Stimulated activated CD4-positive, alpha-beta T cell treated with anti-CD3 and anti-CD28 coated beads, Interleukin-4, amount 100 ng/mL, for 48 hours (primary cell): ENCODE measurements around the gene FER.
"Not testable (repeated sequence)": the region's sequence is repeated elsewhere in the genome, so short reads cannot be mapped to it uniquely, and the experiment has no call there.

ENCODE experiments used
- DNase-seq, 2 donors: peaks; one replicate each; pipeline ENCODE4 v3.0.0-alpha.2; 2020; ENCODE audit warnings: low read depth in 2 of 2

Gene FER

DNA sequence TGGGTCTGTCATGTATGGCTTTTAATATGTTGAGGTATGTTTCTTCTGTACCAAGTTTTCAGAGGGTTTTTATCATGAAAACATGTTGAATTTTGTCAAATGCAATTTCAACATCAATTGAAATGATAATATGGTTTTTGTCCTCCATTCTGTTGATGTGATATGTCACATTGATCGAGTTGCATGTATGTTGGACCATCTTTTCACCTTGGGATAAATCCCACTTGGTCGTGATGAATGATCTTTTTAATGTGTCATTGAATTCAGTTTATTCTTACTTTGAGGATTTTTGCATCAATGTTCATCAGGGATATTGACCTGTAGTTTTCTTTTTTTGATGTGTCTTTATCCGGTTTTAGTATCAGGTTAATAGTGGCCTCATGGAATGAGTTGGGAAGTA is 373.5 kb downstream of the FER start:
- DNase-seq = no peak

DNA sequence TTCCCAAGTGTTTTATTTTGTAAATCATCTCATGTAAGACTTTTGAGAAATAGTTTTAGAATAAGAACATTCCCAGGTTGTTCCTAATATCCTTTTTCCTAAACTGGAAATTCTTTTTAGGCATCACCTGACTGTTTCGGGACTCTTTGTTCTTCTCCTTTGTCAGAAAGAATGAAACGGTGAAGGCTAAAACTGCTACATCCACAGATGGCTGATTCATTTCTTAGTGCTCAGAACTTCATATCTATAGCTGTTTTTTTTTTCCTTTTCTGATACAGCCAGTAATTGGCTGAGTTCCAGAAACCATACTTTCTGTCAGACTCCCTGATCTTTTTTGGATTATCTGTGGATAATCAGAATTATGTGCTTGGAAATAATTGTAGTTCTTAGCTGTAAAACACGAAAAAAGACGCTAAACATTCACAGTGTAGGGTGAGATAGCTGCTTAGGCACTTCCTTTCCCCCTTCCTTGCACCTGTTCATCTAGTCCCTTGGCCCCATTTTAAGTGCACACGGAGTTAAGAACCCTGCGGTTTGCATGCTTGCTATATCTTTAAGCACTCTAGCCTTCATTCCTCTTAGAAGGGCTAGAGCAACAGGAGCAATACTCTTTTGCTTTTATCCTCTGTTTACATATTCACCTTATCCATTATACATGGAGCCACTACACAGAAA is 378.2 kb downstream of the FER start:
- no peak for DNase-seq

DNA sequence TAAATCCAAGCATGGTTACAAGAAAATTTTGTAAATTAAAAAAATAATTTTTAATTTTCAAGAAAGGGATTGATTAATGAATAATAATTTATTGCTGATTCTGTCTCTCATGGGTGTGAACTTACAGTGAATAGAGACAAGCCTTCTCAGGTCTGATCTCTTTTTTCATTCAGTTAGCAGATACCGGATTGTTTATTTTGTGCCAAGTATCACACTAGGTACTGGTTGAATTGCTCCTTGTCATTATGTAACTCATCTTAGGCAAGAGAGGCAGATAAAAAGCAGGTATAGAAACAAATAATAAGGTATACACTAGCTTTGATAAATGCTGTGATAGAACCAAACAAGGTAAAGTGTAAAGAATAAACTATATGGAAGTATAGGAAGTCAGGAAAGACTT is 378.8 kb downstream of the FER start:
- DNase-seq = no peak

DNA sequence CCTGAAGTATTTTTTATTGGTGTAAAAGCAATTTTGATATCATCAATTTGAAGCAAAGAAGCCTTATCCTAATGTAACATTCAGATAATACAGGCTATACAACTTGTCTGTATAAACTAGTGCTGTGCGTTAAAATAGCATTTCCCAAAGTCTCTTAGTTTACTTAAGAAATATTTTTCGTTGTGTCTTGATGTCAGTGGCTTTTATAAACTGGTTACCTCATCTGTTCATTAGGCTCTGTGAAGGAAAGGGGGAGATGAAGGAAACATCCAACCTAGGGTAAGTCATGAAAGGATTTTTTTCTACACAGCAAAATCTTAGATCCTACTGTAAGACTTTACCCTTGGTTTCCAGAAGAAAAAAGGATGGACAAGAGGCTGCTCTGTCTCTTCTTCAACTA is 389.2 kb downstream of the FER start:
- DNase-seq = no peak

DNA sequence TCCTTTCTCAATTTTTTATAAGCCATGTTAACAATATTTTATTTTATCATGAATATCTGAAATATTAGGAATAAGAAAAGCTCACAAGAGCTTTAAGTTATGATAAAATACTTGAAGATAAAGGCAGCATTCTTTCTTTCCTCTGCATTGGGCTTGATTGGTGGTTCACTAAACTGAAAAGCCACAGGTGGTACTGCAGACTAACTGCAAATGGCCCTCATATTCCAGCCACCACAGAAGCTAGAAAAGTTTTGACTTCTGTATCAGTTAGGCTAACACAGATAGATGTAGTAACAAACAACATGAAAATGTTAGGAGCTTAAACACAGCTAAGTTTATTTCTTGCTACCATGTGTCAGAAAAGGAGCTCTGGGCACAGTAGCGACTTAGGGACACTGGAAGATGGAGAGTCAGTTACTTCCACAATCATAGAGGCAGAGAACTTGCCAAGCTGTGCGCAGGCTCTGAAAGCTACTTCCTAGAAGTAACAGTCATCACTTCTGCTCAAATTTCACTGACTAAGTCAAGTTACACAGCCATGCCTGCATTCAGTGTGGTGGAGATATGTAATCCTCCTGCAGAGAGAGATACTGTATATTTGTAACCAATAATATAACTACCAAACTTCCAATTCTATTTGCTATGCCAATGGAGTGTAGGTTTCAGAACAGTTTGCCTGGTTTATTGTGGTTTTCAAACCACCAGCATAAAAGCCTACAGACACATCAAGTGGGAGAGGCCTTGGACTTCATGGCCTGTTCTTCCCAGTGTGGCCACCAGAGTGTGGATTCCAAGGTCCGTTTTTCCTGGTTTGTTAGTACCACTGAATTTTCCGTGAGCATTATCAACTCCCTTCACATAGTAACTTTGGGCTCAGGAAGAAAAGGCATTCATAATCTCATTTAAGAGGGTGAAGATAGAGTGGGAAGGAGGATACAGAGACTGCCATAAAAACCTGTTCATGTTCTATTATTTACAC is 393.8 kb downstream of the FER start:
- DNase-seq = no peak

DNA sequence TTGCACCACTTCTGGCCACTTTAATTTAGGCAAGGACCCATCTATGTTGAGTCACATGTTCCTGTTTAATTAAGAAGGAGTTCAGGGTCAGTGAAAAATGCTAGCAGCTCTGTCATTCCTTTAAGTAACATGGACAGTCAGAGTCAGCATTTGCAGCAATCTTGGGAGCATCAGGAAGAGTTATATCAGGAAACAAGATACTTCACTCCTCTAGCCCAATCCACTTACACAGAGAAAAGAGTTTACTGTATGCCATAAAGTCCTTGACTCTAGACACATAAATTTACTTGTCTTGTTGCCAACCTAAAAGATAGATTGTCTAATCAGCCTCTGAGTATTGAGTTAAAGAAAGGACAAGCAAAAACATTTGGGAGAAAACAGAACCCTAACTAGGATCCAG is 395.3 kb downstream of the FER start:
- DNase-seq = no peak

DNA sequence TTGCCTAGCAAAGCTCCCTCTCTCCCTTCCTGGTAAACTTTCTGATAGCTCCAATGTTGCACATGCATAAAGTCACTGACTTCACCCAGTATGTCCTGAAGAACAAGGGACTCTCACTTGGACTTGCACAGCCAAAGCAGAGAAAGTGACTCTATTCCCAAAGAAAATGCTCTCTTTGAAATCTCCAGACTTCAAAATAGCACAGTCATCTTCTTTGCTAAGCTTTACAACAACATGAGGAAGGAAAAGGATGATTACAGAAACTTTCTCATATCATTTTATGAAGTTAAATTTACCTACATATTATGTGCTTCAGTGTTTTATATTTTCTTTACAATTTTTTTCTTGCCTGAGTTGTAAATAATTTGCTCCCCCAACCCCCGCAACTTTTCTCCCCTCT is 397.4 kb downstream of the FER start:
- no peak for DNase-seq

DNA sequence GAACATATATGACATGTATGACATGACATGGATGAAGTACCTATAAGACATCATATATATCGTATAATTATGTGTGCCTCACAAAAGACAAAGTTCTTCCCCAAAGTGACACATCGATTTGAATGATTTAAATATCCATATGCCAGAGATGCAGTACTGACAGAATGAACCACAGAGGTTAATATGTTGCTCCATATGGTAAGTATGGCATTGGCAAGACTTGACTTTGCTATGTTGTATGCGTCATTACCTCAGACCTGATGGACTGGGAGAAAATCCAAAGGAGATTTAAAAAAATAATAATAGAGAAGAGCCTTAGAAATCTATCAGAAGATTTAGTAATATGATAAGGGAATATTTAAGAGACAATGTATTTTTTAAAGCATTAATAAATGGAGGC is 398.9 kb downstream of the FER start:
- no peak for DNase-seq

DNA sequence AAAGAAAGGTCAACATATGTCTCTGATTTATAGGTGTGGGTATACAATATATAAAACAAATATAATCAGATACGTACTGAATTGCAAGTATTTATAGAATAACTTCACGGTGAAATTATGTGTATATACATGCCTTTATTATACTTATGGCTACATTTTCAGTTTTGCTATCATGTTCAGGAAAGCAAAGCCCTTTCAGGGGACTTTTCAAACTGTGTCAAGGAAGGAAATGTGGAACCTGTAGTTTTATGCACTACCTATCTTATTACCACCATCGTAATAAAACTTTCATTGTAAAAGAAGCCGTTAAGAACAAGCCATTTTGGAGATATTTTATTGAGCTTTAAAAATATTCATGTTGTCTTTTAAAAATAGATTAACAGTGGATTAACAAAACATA is 404.9 kb downstream of the FER start:
- no peak for DNase-seq

DNA sequence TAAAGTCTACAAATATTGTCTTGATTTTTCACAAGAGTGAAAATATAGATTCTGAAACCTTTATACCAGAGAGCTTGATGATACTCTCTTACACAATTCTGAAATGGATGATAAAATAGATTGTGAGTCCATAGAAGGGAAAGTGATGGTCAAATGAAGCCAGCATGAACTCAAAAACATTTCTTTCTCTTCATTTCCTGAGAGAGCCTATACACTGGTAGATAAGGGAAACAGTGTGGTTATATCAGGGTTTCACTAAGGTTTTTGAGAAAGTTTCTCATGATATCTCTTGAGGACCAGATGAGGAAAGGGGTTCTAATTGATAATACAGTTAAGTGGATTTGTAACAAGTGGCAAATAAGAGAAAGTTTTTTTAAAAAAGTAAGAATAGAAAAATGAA is 407.9 kb downstream of the FER start:
- DNase-seq = no peak

DNA sequence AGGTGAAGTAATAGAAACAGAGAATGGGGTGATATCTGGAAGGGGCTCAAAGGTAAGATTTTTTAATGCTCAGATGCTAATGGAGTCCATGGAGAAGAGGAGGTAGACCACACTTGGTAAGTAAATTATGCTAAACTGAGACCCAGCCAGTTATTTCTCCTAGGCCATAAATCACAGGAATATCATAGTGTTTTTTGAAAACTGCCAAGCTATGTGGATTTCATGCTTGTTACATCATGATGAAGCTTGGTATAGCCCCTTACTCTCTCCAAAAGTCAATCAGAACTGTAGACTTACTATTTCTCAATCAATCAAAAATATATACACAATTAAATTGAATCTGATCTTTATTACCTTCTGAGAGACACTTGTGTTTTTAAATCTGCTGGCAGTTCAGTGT is 409.2 kb downstream of the FER start:
- DNase-seq = no peak

DNA sequence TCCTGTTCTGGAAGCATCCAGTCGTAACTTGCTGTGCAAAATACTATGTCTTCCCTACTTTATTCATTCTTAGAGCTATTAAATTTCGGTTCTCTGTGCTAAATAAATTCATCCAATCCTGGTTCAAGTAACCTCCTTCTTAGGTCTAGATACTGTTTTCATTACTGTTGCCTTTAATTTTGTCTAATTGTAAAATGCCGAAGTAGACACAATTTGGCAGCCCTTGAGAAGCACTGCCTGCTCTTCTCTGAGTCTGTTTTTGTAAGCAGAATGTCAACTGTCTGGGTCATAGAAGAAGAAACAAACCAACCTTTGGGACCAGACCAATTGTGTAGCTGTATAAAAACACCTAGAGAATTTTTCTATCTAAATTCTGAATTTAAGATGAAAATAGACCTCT is 412.8 kb downstream of the FER start:
- DNase-seq = no peak

DNA sequence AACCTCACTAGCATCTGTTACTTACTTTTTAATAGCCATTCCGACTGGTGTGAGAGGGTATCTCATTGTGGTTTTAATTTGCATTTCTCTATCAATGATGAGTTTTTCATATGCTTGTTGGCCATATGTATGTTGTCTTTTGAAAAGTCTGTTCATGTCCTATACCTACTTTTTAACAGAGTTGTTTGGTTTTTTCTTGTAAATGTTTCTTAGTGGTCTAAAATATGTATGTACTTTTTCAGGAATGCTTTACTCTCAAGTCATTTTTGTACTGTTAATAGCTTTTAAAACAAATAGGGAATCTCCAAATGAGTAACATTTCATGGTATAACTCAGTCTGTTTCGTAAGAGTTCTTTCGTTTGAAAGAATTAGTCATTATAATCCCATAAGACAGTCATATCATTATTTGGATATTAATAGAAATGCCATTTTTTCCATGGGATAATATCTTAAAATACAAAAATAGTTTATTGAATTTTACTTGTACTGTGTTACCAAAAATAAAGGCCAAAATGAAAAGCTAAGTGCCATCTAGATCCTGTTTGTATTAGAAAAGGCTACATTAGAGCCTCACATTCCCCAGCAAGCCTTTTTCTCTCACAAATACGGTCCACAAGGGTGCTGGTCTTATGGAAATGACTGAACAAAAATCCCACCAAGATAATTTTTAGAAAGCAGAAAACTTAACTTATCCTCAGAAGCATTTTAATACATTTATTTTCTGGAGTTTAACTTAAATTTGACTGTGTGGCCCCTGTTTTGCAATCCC is 414.4 kb downstream of the FER start:
- no peak for DNase-seq

DNA sequence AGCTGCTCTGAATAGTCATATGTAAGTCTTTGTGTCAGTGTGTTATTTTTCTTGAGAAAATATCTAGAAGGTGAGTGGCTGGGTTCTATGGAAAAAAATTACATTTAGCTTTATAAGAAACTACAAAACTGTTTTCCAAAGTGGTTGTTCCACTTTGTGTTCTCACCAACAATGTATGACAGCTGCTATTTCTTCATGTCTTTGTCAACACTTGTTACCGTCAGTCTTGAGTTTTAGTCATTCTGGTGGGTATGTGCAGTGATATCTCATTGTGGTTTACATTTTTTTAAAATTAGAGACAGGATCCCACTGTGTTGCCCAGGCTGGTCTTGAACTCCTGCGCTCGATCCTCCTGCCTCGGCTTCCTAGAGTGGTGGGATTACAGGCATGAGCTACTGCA is 415.6 kb downstream of the FER start:
- no peak for DNase-seq

DNA sequence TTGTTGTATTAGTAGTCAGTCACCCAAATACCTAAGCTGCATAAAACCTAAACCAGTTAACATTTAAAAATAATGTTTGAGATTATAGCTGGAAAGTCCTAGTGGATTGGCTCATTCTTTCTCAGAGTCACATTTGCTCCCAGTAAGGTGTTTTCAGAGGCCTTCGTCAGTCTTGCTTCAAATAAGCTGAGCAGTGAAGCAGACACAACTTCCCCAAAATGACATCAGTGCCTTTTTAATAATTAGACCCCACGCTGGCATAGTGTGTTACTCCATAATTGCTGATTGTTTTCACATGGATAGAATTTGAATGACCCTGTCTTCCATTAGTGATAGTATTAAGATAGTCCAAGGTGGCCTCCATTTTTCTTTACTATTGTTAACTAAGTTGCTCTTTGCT is 416.3 kb downstream of the FER start:
- no peak for DNase-seq

DNA sequence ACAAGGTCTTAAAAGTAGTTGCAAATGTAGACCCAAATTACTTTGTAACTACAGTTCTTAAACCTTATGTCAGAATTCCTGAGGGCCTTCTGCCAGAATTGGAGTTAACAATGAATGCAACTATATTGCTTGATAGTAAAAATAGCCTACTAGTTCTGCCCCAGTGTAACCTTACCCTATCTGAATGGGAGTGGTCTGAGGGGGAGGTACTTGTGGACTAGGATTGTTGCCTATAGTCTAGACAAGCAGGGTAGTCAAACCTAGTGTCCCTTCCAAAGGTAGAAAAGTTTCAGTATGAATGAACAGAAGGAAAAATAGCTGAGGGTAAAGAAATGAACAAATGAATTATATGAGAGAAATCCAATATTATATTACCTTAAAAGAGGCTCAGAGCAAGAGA is 419.9 kb downstream of the FER start:
- DNase-seq = no peak

DNA sequence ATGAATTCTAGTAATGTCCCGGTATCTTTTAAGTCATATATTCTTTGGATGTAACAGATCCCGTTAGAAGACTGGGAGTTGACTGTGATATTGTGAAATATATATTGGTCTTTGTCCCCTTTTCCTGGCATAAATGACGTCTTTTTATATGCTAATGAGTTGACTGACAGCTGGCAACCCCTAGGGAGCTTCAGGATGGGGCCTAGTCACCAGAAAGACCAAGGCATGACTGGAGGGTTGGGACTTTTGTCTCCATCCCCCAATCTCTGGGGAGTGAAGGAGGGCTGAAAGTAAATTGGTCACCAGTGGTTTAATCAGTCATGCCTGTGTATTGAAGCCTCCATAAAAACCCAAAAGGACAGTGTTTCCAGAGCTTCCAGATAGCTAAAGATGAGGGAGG is 420.5 kb downstream of the FER start:
- no peak for DNase-seq

DNA sequence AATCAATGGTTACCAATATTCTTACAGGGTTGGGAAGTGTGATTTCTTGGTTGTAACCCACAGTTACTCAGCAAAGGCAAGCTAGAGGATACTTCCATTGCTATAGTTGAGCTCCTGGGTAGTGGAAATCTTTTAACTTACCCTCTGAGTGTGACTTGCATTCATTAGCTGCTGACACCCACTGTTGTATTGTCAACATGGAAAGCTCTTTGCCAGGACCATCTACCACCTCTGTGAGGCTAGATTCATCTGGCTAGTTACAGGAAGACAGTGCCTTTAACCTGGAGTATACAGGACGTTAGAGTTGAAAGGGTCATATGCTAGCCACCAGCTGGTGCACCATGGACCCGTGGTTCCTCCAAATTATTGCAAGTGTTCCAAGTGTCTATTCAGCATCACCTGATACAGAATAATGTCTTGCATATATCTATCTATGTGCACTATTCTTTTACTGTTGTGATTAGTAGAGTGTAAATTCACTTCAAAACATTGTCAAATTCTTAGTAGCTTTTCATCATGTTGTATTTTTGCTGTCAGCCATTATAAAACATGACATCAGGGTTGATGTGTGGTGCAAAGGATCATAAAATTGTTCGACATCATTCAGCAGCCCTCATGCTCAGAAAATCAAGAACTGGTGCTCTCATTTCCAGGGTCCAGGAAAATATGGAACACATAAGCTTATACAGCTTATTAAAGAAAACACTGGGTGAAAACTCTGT is 423.1 kb downstream of the FER start:
- no peak for DNase-seq

DNA sequence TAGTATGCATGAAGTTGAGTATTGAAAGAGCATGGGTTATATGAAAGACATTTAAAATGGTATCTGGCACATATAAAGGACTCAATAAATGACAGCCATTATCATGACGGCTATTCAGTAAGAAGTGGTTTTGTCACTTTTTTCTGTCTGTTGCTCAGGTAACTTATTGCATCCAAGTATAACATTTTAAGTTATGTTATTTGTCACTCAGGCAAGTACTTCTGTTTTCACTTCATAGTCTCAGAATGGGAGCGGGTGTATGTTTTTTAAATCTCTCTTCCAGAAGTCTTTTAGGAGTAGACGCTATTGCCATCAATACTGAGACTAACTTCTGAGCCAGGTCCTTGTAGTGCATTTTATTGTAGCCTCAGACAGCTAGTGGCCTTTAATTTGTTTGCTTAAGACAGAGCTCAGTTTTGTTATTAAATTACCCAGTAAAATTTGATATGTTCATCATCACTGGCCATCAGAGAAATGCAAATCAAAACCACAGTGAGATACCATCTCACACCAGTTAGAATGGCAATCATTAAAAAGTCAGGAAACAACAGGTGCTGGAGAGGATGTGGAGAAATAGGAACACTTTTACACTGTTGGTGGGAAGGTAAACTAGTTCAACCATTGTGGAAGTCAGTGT is 423.9 kb downstream of the FER start:
- not testable (repeated sequence) for DNase-seq

DNA sequence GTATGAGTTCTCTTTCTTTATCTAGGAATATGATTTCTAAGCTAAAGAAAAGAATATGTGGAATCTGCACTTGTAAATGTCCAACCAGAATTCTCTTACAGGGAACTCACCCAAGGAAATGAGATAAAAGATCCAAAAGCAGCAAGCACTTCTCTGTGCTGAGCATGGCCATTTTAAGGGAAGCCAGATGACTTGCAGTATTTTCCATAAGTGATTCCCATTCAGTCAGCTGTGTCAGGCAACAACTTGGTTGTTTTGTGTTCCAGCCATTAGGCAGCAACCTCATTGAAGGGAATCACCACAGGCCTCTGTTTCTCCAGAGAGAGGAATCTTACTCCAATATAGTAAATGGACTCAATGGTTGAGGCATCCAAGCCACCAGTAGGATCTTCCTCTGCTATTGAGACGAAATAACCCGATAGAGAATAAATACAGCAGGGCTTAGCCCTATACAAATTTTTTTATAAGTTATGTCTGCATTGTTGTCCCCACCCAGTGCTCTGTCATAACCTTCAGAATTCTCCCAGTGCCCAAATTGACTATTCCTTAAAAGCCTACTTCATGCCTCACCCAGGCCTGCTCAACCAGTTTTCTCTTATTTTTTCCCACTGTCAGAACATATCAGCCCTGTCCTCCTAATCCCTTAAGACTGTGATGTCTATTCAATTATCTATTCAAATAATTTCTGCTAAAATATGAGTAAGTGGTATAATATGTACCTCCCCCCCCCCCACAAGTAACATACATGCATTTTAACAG is 425.5 kb downstream of the FER start:
- no peak for DNase-seq

DNA sequence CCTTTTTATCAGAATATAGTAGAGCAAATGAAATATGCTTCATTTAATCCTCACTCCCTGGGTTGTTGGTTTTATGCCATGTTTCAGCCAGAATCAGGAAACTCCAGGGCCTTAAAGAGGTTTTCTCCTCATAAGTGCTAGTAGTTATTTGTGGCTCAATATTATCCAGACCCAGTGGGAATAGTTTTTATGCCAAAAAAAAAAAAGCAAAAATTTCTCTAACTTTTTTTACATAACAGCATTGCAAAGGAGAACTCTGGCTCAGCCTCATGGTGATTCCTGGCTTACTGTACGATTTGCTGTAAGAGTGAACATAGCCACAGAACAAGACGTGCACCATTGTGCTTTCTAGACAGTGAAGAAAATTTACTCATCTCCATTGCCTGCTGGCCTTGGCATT is 429.5 kb downstream of the FER start:
- DNase-seq = no peak
